Testis (tissue), 3 donors: ENCODE data around the gene PTPRE. TPM values are rescaled to one million over a fixed set of nuclear protein-coding genes. Genes with fewer than 3 reads are reported as not detected.

Source experiments
- DNase-seq: peaks from one replicate; pipeline ENCODE4 v3.0.0-alpha.2; 2019
- H3K27ac ChIP-seq, 2 donors: fragments of 200-600 bp; sonication (generic); one replicate each; pipeline ENCODE4 v1.5.1; 2019
- H3K27me3 ChIP-seq: fragments of 200-600 bp; sonication (generic); one replicate; pipeline ENCODE4 v1.5.1; 2019
- H3K36me3 ChIP-seq: fragments of 200-600 bp; sonication (generic); one replicate; pipeline ENCODE4 v1.5.1; 2017; ENCODE audit warnings: low read depth; ENCODE audit errors: missing control alignments
- H3K4me1 ChIP-seq: fragments of 200-600 bp; sonication (generic); one replicate; pipeline ENCODE4 v1.5.1; 2019
- H3K4me3 ChIP-seq, 2 donors: fragments of 200-600 bp; sonication (generic); one replicate each; pipeline ENCODE4 v1.5.1; 2017 to 2019
- H3K9me3 ChIP-seq: fragments of 200-600 bp; sonication (generic); one replicate; pipeline ENCODE4 v1.5.1; 2017
- CTCF ChIP-seq, 3 experiments: fragments of 450-650 bp in 2 of 3; fragments of 200-600 bp in 1 of 3; sonication (generic) in 1 of 3; IDR thresholded peaks; one replicate each; pipeline ENCODE4 v1.5.1; 2016 to 2019; ENCODE audit warnings: antibody characterized with exemption in 3 of 3, mild to moderate bottlenecking in 2 of 3, moderate library complexity in 1 of 3
- POLR2A ChIP-seq: fragments of 450-650 bp; IDR thresholded peaks from one replicate; pipeline ENCODE4 v1.6.1; 2017; ENCODE audit warnings: antibody characterized with exemption, mild to moderate bottlenecking, moderate library complexity
- WGBS, 2 donors: methylation state at CpG; one replicate each; pipeline ENCODE4 v1.1.5; 2018; 5-methylcytosine and 5-hydroxymethylcytosine counted together
- intact Hi-C: fragments of 100-400 bp; cut with DNase I; formaldehyde crosslinking; loops from one replicate; pipeline ENCODE4 v1.15.1; 2023; ENCODE audit warnings: low total_unique reads
- polyA plus RNA-seq: library from polyadenylated mRNA; stranded (reverse); fragments of 350-450 nt; fragmentation: Illumina TruSeq; extraction: RNeasy Lipid Tissue Mini Kit (QIAGEN cat#74804); gene quantifications from one replicate; pipeline ENCODE4 v1.2.3, GENCODE V29; 2014; ENCODE audit warnings: low read depth, low replicate concordance; ENCODE audit not compliant: insufficient read depth
- total RNA-seq, 2 donors: library from RNA; depleted of rRNA; stranded (reverse); fragments of >200 nt; gene quantifications; one replicate each; pipeline ENCODE4 v1.2.3, GENCODE V29; 2016

Gene PTPRE
- total and polyA plus RNA-seq, 3 donors from 2014 or later: 10.0 to 26.6 (median 15.3) TPM

- no peak for DNase-seq
- Histone ChIP-seq H3K9me3 (no peaks in the 10 kb centered on the region), H3K27ac (no peak overlapping the region), H3K4me3 (no peak overlapping the region), H3K27me3 (no peaks in the 10 kb centered on the region), H3K36me3 (no peaks in the 10 kb centered on the region), H3K4me1 (no peaks in the 10 kb centered on the region)
- intact Hi-C loops: no loop called here
- TF ChIP-seq POLR2A (no peak), CTCF (IDR thresholded peaks at IDR 0.05) (no peak)
- 89 to 93% methylated on average over 9 of the region's 9 CpGs for WGBS, 2 donors
These were observed 151.3 kb downstream of the PTPRE start for GRCh38 chr10:128058106-128058749.

- intact Hi-C loops: no loop called here
- H3K36me3 ChIP-seq: no peaks in the 10 kb centered on the region
These were observed 151.8 kb downstream of the PTPRE start for GRCh38 chr10:128058750-128059134.

GRCh38 chr10:128059266-128059981 is 152.5 kb downstream of the PTPRE start:
- no peaks in the 10 kb centered on the region for H3K9me3 ChIP-seq
- no peak for TF ChIP-seq CTCF (IDR thresholded peaks at IDR 0.05)
- no peak for TF ChIP-seq POLR2A
- H3K36me3 ChIP-seq: no peaks in the 10 kb centered on the region
- H3K27ac ChIP-seq: no peak overlapping the region
- no peak for DNase-seq
- no peak overlapping the region for H3K4me3 ChIP-seq
- no peaks in the 10 kb centered on the region for H3K4me1 ChIP-seq
- no peaks in the 10 kb centered on the region for H3K27me3 ChIP-seq
- 78 to 80% methylated on average over 9 to 15 of the region's 15 CpGs for WGBS, 2 donors
- intact Hi-C loops: no loop called here

More at GRCh38 chr10:128058750-128059134, 151.8 kb downstream of the PTPRE start:
- H3K27me3 ChIP-seq: no peaks in the 10 kb centered on the region
- H3K27ac ChIP-seq: no peak overlapping the region
- H3K4me3 ChIP-seq: no peak overlapping the region
- DNase-seq: no peak
- H3K9me3 ChIP-seq: no peaks in the 10 kb centered on the region
- H3K4me1 ChIP-seq: no peaks in the 10 kb centered on the region
- no peak for TF ChIP-seq CTCF (IDR thresholded peaks at IDR 0.05)
- TF ChIP-seq POLR2A: no peak

- TF ChIP-seq POLR2A: no peak
- TF ChIP-seq CTCF (IDR thresholded peaks at IDR 0.05): no peak
- intact Hi-C loops: loop anchor here (10.0 kb wide), 1 partner anchor 155 kb away; the partner anchor contains the start of gene PTPRE
- DNase-seq: no peak
- no peak overlapping the region for H3K27ac ChIP-seq
- H3K4me1 ChIP-seq: no peaks in the 10 kb centered on the region
- H3K9me3 ChIP-seq: no peaks in the 10 kb centered on the region
- H3K4me3 ChIP-seq: no peak overlapping the region
- no peaks in the 10 kb centered on the region for H3K36me3 ChIP-seq
- WGBS, 2 donors: 0 to 96% methylated on average over 1 of the region's 1 CpG
- H3K27me3 ChIP-seq: no peaks in the 10 kb centered on the region
These were observed 153.0 kb downstream of the PTPRE start for GRCh38 chr10:128059982-128060293.
